Activated T-helper 17 cell treated with anti-CD3 and anti-CD28 coated beads, Interleukin-2, amount 50 U/mL, for 72 hours (primary cell): ENCODE results near the gene SEPTIN3. TPM values are rescaled to one million over a fixed set of nuclear protein-coding genes. Genes with fewer than 3 reads are reported as not detected.
"Not testable (repeated sequence)": the region's sequence is repeated elsewhere in the genome, so short reads cannot be mapped to it uniquely, and the experiment has no call there.

ENCODE experiments used
- ATAC-seq: fragments of 150-1000 bp; cut with Tn5 transposase; replicated peaks from 2 replicates; pipeline ENCODE4 v1.10.0; 2021; ENCODE audit warnings: mild to moderate bottlenecking, moderate library complexity
- H3K27ac Mint-ChIP-seq: one replicate; pipeline ENCODE4 v1.8.0; 2022; ENCODE audit warnings: mixed read lengths
- H3K27me3 Mint-ChIP-seq: one replicate; pipeline ENCODE4 v1.8.0; 2022; ENCODE audit warnings: mixed read lengths
- H3K36me3 Mint-ChIP-seq: one replicate; pipeline ENCODE4 v1.8.0; 2022; ENCODE audit warnings: low read depth, mild to moderate bottlenecking, mixed read lengths
- H3K4me1 Mint-ChIP-seq: one replicate; pipeline ENCODE4 v1.8.0; 2022; ENCODE audit warnings: mixed read lengths
- H3K4me3 Mint-ChIP-seq: one replicate; pipeline ENCODE4 v1.8.0; 2022; ENCODE audit warnings: mild to moderate bottlenecking, mixed read lengths
- H3K9me3 Mint-ChIP-seq: one replicate; pipeline ENCODE4 v1.8.0; 2022; ENCODE audit warnings: mixed read lengths
- total RNA-seq, 2 donors: library from RNA; stranded (reverse); gene quantifications; one replicate each; pipeline ENCODE4 v1.2.3, GENCODE V29; 2022

SEPTIN3 gene
- total RNA-seq, 2 donors from 2014 or later: 2.1 to 4.1 TPM

GRCh38 chr22:41933411-41934177 lies 35.6 kb upstream of the SEPTIN3 start:
- Mint-ChIP-seq H3K4me3 (no peak overlapping the region), H3K36me3 (peaks cover 27% of the 10 kb centered on the region), H3K27me3 (no peaks in the 10 kb centered on the region), H3K27ac (no peak overlapping the region), H3K4me1 (peaks cover 5% of the 10 kb centered on the region), H3K9me3 (no peaks in the 10 kb centered on the region)
- ATAC-seq: no peak

GRCh38 chr22:41934284-41935014 lies 34.8 kb upstream of the SEPTIN3 start:
- no peak overlapping the region for H3K4me3 Mint-ChIP-seq
- peaks cover 36% of the 10 kb centered on the region for H3K36me3 Mint-ChIP-seq
- H3K9me3 Mint-ChIP-seq: no peaks in the 10 kb centered on the region
- no peak for ATAC-seq
- H3K4me1 Mint-ChIP-seq: peaks cover 4% of the 10 kb centered on the region
- H3K27ac Mint-ChIP-seq: no peak overlapping the region
- no peaks in the 10 kb centered on the region for H3K27me3 Mint-ChIP-seq

- Mint-ChIP-seq H3K27ac (no peak overlapping the region), H3K4me3 (no peak overlapping the region), H3K36me3 (peaks cover 41% of the 10 kb centered on the region), H3K4me1 (peaks cover 9% of the 10 kb centered on the region), H3K27me3 (no peaks in the 10 kb centered on the region), H3K9me3 (no peaks in the 10 kb centered on the region)
- ATAC-seq: no peak
Measured at GRCh38 chr22:41935015-41935351, 34.3 kb upstream of the SEPTIN3 start.

- Mint-ChIP-seq H3K4me3 (no peak overlapping the region), H3K9me3 (no peaks in the 10 kb centered on the region), H3K27me3 (no peaks in the 10 kb centered on the region), H3K27ac (peak overlapping the region; percentile 48), H3K4me1 (peaks cover 13% of the 10 kb centered on the region), H3K36me3 (peaks cover 46% of the 10 kb centered on the region)
- ATAC-seq: no peak
Measured at GRCh38 chr22:41935509-41935908, 33.7 kb upstream of the SEPTIN3 start.

- Mint-ChIP-seq H3K4me3 (no peak overlapping the region), H3K27me3 (no peaks in the 10 kb centered on the region), H3K27ac (no peak overlapping the region), H3K4me1 (peaks cover 25% of the 10 kb centered on the region), H3K36me3 (peaks cover 59% of the 10 kb centered on the region), H3K9me3 (no peaks in the 10 kb centered on the region)
- ATAC-seq: no peak
Measured at GRCh38 chr22:41936894-41937169, 32.4 kb upstream of the SEPTIN3 start.

GRCh38 chr22:41939981-41940831 lies 29.0 kb upstream of the SEPTIN3 start:
- no peaks in the 10 kb centered on the region for H3K9me3 Mint-ChIP-seq
- H3K27ac Mint-ChIP-seq: peak overlapping the region; percentile 100
- no peaks in the 10 kb centered on the region for H3K27me3 Mint-ChIP-seq
- peaks cover 92% of the 10 kb centered on the region for H3K36me3 Mint-ChIP-seq
- ATAC-seq: peak; percentile 78
- peak overlapping the region; percentile 77 for H3K4me3 Mint-ChIP-seq
- H3K4me1 Mint-ChIP-seq: peaks cover 33% of the 10 kb centered on the region

- no peaks in the 10 kb centered on the region for H3K9me3 Mint-ChIP-seq
- ATAC-seq: peak; percentile 69
- H3K36me3 Mint-ChIP-seq: peaks cover 98% of the 10 kb centered on the region
- peaks cover 38% of the 10 kb centered on the region for H3K4me1 Mint-ChIP-seq
- peak overlapping the region; percentile 77 for H3K4me3 Mint-ChIP-seq
- no peaks in the 10 kb centered on the region for H3K27me3 Mint-ChIP-seq
- H3K27ac Mint-ChIP-seq: peak overlapping the region; percentile 100
Measured at GRCh38 chr22:41940832-41941765, 28.1 kb upstream of the SEPTIN3 start.

- Mint-ChIP-seq H3K4me3 (peak overlapping the region; percentile 91), H3K4me1 (peaks cover 38% of the 10 kb centered on the region), H3K27ac (peak overlapping the region; percentile 77), H3K27me3 (no peaks in the 10 kb centered on the region), H3K9me3 (no peaks in the 10 kb centered on the region), H3K36me3 (peaks cover 81% of the 10 kb centered on the region)
- ATAC-seq: peak; percentile 9
Measured at GRCh38 chr22:41943661-41944209, 25.5 kb upstream of the SEPTIN3 start.

GRCh38 chr22:41946629-41947423 lies 22.4 kb upstream of the SEPTIN3 start, which contains the start of gene CENPM:
TSS of gene CENPM (minus strand) at chr22:41947152. CDS start at chr22:41947076, 76 bp downstream.
- Mint-ChIP-seq H3K9me3 (no peaks in the 10 kb centered on the region), H3K4me3 (peak within 1 kb of the TSS; percentile 91), H3K27me3 (no peaks in the 10 kb centered on the region), H3K27ac (peak within 1 kb of the TSS; percentile 85), H3K36me3 (peaks cover 50% of the 10 kb centered on the region), H3K4me1 (peaks cover 20% of the 10 kb centered on the region)
- ATAC-seq: peak; percentile 95

- no peak for ATAC-seq
- Mint-ChIP-seq H3K27ac (peak overlapping the region; percentile 85), H3K9me3 (no peaks in the 10 kb centered on the region), H3K36me3 (peaks cover 44% of the 10 kb centered on the region), H3K27me3 (no peaks in the 10 kb centered on the region), H3K4me1 (peaks cover 17% of the 10 kb centered on the region), H3K4me3 (peak overlapping the region; percentile 91)
Measured at GRCh38 chr22:41947424-41948080, 21.7 kb upstream of the SEPTIN3 start.

- Mint-ChIP-seq H3K27me3 (no peaks in the 10 kb centered on the region), H3K4me3 (peak overlapping the region; percentile 91), H3K4me1 (peaks cover 17% of the 10 kb centered on the region), H3K27ac (no peak overlapping the region), H3K9me3 (no peaks in the 10 kb centered on the region), H3K36me3 (peaks cover 38% of the 10 kb centered on the region)
- ATAC-seq: no peak
Measured at GRCh38 chr22:41948142-41948541, 21.1 kb upstream of the SEPTIN3 start.

GRCh38 chr22:41948928-41949296 lies 20.3 kb upstream of the SEPTIN3 start:
- not testable (repeated sequence) for H3K27me3 Mint-ChIP-seq, ATAC-seq, H3K9me3 Mint-ChIP-seq
- Mint-ChIP-seq H3K27ac (peak overlapping the region; percentile 70), H3K36me3 (peaks cover 30% of the 10 kb centered on the region), H3K4me3 (peak overlapping the region; percentile 91), H3K4me1 (peaks cover 14% of the 10 kb centered on the region)
